CD14-positive monocyte (primary cell): ENCODE data around the gene DSC2. TPM values are rescaled to one million over a fixed set of nuclear protein-coding genes. Genes with fewer than 3 reads are reported as not detected.
"Not testable (repeated sequence)": the region's sequence is repeated elsewhere in the genome, so short reads cannot be mapped to it uniquely, and the experiment has no call there.

ENCODE experiments used
- DNase-seq, 3 donors: peaks; one replicate each; pipeline ENCODE4 v3.0.0-alpha.2; 2011 to 2022
- H2AFZ ChIP-seq: 2 replicates; pipeline ENCODE4 v1.6.0; 2012; ENCODE audit warnings: mild to moderate bottlenecking, low read depth, low read length, inconsistent platforms; ENCODE audit not compliant: insufficient read depth, poor library complexity, severe bottlenecking
- H3K27ac ChIP-seq, 2 donors: 1 replicate in 1 of 2; 2 replicates in 1 of 2; pipeline ENCODE4 v1.5.1; 2012 to 2013; ENCODE audit warnings: low read length in 2 of 2, control low read depth in 1 of 2, inconsistent platforms in 1 of 2, low read depth in 1 of 2, mild to moderate bottlenecking in 1 of 2
- H3K27me3 ChIP-seq, 2 donors: one replicate each; pipeline versions ENCODE4 v1.6.0 to v1.6.1; 2011 to 2013; ENCODE audit warnings: low read length in 2 of 2; ENCODE audit not compliant: control insufficient read depth in 2 of 2, insufficient read depth in 2 of 2
- H3K36me3 ChIP-seq, 2 donors: replicated peaks in 1 of 2; 1 replicate in 1 of 2; 2 replicates in 1 of 2; pipeline versions ENCODE4 v1.5.1 to v1.6.1; 2012 to 2013; ENCODE audit warnings: low read length in 2 of 2, control low read depth in 1 of 2, inconsistent platforms in 1 of 2, mild to moderate bottlenecking in 1 of 2; ENCODE audit not compliant: insufficient read depth in 2 of 2, control insufficient read depth in 1 of 2
- H3K4me1 ChIP-seq, 2 donors: 1 replicate in 1 of 2; 2 replicates in 1 of 2; pipeline versions ENCODE4 v1.5.1 to v1.6.1; 2012 to 2013; ENCODE audit warnings: low read length in 2 of 2, control low read depth in 1 of 2, inconsistent platforms in 1 of 2, mild to moderate bottlenecking in 1 of 2, moderate library complexity in 1 of 2; ENCODE audit not compliant: insufficient read depth in 2 of 2, control insufficient read depth in 1 of 2
- H3K4me2 ChIP-seq: replicated peaks from 2 replicates; pipeline ENCODE3; 2012; ENCODE audit warnings: low read length, moderate library complexity, mild to moderate bottlenecking; ENCODE audit not compliant: poor library complexity, severe bottlenecking; ENCODE audit errors: extremely low read depth
- H3K4me3 ChIP-seq, 3 experiments: fragments of 200-600 bp in 1 of 3; sonication (generic) in 1 of 3; replicated peaks in 1 of 3; 1 replicate in 2 of 3; 2 replicates in 1 of 3; pipeline ENCODE4 v1.5.1; 2011 to 2013; ENCODE audit warnings: low read length in 3 of 3, mild to moderate bottlenecking in 3 of 3, control low read depth in 2 of 3, low read depth in 2 of 3, inconsistent platforms in 1 of 3, moderate library complexity in 1 of 3
- H3K79me2 ChIP-seq: 2 replicates; pipeline ENCODE4 v1.6.0; 2012; ENCODE audit warnings: mild to moderate bottlenecking, control low read depth, inconsistent platforms, low read length, moderate library complexity; ENCODE audit not compliant: insufficient read depth
- H3K9ac ChIP-seq: 2 replicates; pipeline ENCODE4 v1.6.0; 2017; ENCODE audit warnings: low read length, mild to moderate bottlenecking; ENCODE audit not compliant: insufficient read depth, poor library complexity, severe bottlenecking
- H3K9me3 ChIP-seq, 2 donors: replicated peaks in 1 of 2; 1 replicate in 1 of 2; 2 replicates in 1 of 2; pipeline versions ENCODE4 v1.5.1 to v1.6.1; 2012 to 2013; ENCODE audit warnings: low read length in 2 of 2, control low read depth in 1 of 2; ENCODE audit not compliant: control insufficient read depth in 1 of 2, insufficient read depth in 1 of 2
- H4K20me1 ChIP-seq: 2 replicates; pipeline ENCODE4 v1.6.0; 2012; ENCODE audit warnings: mild to moderate bottlenecking, low read length, control low read depth, moderate library complexity; ENCODE audit not compliant: insufficient read depth
- H3K27ac Mint-ChIP-seq, 7 donors: one replicate each; pipeline ENCODE4 v1.8.0; 2020; ENCODE audit warnings: mild to moderate bottlenecking in 7 of 7, mixed read lengths in 7 of 7, moderate library complexity in 6 of 7, inconsistent platforms in 2 of 7
- H3K27me3 Mint-ChIP-seq, 3 donors: one replicate each; pipeline ENCODE4 v1.8.0; 2021 to 2022; ENCODE audit warnings: low read depth in 3 of 3, mild to moderate bottlenecking in 3 of 3, mixed read lengths in 3 of 3, moderate library complexity in 3 of 3, inconsistent platforms in 1 of 3
- H3K36me3 Mint-ChIP-seq, 2 donors: one replicate each; pipeline ENCODE4 v1.8.0; 2020; ENCODE audit warnings: mixed read lengths in 2 of 2, inconsistent platforms in 1 of 2, mild to moderate bottlenecking in 1 of 2
- H3K4me1 Mint-ChIP-seq: one replicate; pipeline ENCODE4 v1.8.0; 2020; ENCODE audit warnings: mild to moderate bottlenecking, mixed read lengths
- H3K4me3 Mint-ChIP-seq, 2 donors: one replicate each; pipeline ENCODE4 v1.8.0; 2020; ENCODE audit warnings: mild to moderate bottlenecking in 2 of 2, mixed read lengths in 2 of 2, moderate library complexity in 1 of 2
- H3K9me3 Mint-ChIP-seq, 7 donors: one replicate each; pipeline ENCODE4 v1.8.0; 2020 to 2022; ENCODE audit warnings: mixed read lengths in 7 of 7, mild to moderate bottlenecking in 6 of 7, moderate library complexity in 6 of 7, inconsistent platforms in 2 of 7
- CTCF ChIP-seq: fragments of 200-600 bp; IDR thresholded peaks from one replicate; pipeline ENCODE4 v1.8.0; 2022; ENCODE audit warnings: antibody characterized with exemption, mild to moderate bottlenecking
- WGBS: methylation state at CpG from one replicate; pipeline ENCODE4 v1.1.5; 2013; ENCODE audit warnings: missing lambda C conversion rate; ENCODE audit not compliant: insufficient coverage; 5-methylcytosine and 5-hydroxymethylcytosine counted together
- intact Hi-C, 2 donors: fragments of 100-400 bp; cut with micrococcal nuclease; formaldehyde crosslinking; loops; one replicate each; pipeline versions ENCODE4 v1.15.0 to v1.15.1; 2023
- polyA plus RNA-seq, 3 donors: library from polyadenylated mRNA; depleted of rRNA in 1 of 3; unstranded in 2 of 3; stranded (reverse) in 1 of 3; fragments of 300-500 nt in 2 of 3; fragments of >200 nt in 1 of 3; fragmentation: Illumina TruSeq in 2 of 3; gene quantifications; 1 replicate in 2 of 3; 2 replicates in 1 of 3; pipeline ENCODE4 v1.2.3, GENCODE V29; 2012 to 2021

Gene DSC2
- polyA plus RNA-seq, 3 donors: 3.2 to 11.3 (median 3.3) TPM

DNA sequence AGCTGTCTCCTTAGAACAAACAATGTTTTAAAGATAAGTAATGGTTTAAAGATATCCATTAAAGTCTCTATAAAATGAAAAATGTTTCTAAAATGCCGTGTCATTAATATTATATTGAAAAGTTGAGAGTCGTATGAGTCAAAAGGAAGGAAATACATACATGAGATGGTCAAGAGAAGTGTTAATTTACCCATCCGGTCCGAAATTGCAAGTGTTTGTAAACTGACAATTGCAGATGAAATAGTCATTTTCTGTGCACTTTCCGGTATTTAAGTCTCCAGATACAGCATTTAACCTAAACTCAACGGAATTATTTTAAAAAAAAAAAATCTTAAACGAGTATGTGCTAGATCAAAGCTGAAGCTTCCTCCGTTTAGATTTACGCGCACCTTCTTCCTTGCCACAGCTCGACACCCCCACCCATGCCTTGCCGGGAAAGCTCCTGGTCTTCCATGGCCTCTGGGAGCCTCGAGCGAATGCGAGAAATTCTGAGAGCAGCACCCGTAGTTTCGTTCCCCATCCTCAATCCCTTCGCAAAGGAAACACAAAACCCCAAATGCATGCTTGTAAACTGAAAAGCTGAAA, 61.4 kb downstream of the DSC2 start:
- no peaks in the 10 kb centered on the region for H4K20me1 ChIP-seq
- no peak overlapping the region for H3K9ac ChIP-seq
- no peak overlapping the region for H3K4me2 ChIP-seq
- DNase-seq: no peak
- no peak overlapping the region for H3K27ac Mint-ChIP-seq
- H3K36me3 Mint-ChIP-seq: peaks cover 6 to 8% of the 10 kb centered on the region in 2 donors
- no peak overlapping the region for H3K27ac ChIP-seq
- WGBS: 12% methylated on average over 8 of the region's 18 CpGs
- no peak for TF ChIP-seq CTCF
- H3K9me3 Mint-ChIP-seq: peaks cover 0 to 29% (median 15%) of the 10 kb centered on the region in 7 donors
- H3K4me3 Mint-ChIP-seq: peak overlapping the region in 1 of 2 donors; percentile 90
- peaks cover 0 to 39% of the 10 kb centered on the region in 2 donors for H3K9me3 ChIP-seq
- peaks cover 15% of the 10 kb centered on the region for H3K4me1 Mint-ChIP-seq
- intact Hi-C loops: no loop called here
- peaks cover 4 to 12% of the 10 kb centered on the region in 2 donors for H3K4me1 ChIP-seq
- no peaks in the 10 kb centered on the region for H3K36me3 ChIP-seq
- no peak overlapping the region for H3K4me3 ChIP-seq
- H3K27me3 Mint-ChIP-seq: peaks cover 66 to 74% (median 69%) of the 10 kb centered on the region in 3 donors
- no peak overlapping the region for H2AFZ ChIP-seq
- no peaks in the 10 kb centered on the region for H3K79me2 ChIP-seq
- peaks cover 60 to 70% of the 10 kb centered on the region in 2 donors for H3K27me3 ChIP-seq

DNA sequence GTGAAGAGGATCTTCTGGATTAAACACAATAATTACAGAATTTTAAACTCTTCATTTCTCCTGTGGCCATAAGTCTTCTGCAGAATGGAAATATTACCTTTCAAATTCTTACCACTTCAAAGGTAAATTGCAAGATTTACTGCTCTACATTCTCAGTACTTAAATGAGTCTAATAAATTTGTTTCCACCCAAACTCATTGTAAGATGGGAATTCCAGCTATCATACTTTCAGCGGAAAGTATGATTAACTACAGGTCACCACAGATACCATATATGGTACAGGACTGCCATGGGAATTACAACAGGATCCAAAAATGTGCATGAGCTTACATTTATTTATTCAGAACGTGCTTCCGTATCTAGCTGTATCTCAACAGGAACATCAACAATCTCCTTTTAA, 62.8 kb downstream of the DSC2 start:
- intact Hi-C loops: no loop called here
- H3K79me2 ChIP-seq: no peaks in the 10 kb centered on the region
- peaks cover 0 to 39% of the 10 kb centered on the region in 2 donors for H3K9me3 ChIP-seq
- H3K4me1 ChIP-seq: peaks cover 4 to 12% of the 10 kb centered on the region in 2 donors
- no peak for TF ChIP-seq CTCF
- H3K36me3 Mint-ChIP-seq: peaks cover 6 to 8% of the 10 kb centered on the region in 2 donors
- no peak overlapping the region for H3K4me3 ChIP-seq
- H3K27ac ChIP-seq: no peak overlapping the region
- H4K20me1 ChIP-seq: no peaks in the 10 kb centered on the region
- H3K4me2 ChIP-seq: no peak overlapping the region
- WGBS: no CpG with 5 or more reads among the region's 3 CpGs
- no peak overlapping the region for H3K4me3 Mint-ChIP-seq
- peaks cover 0 to 29% (median 15%) of the 10 kb centered on the region in 7 donors for H3K9me3 Mint-ChIP-seq
- H2AFZ ChIP-seq: no peak overlapping the region
- H3K27ac Mint-ChIP-seq: no peak overlapping the region
- no peak for DNase-seq
- peaks cover 55 to 66% (median 63%) of the 10 kb centered on the region in 3 donors for H3K27me3 Mint-ChIP-seq
- H3K9ac ChIP-seq: no peak overlapping the region
- peaks cover 52 to 59% of the 10 kb centered on the region in 2 donors for H3K27me3 ChIP-seq
- H3K36me3 ChIP-seq: no peaks in the 10 kb centered on the region
- peaks cover 15% of the 10 kb centered on the region for H3K4me1 Mint-ChIP-seq

GRCh38 chr18:31037686-31038085, 64.5 kb downstream of the DSC2 start:
- H3K4me2 ChIP-seq, intact Hi-C loops, H3K36me3 ChIP-seq, H2AFZ ChIP-seq, H4K20me1 ChIP-seq, H3K79me2 ChIP-seq, H3K27ac ChIP-seq, H3K27ac Mint-ChIP-seq, H3K36me3 Mint-ChIP-seq, DNase-seq, H3K9ac ChIP-seq, H3K4me3 ChIP-seq, H3K4me1 ChIP-seq: not testable (repeated sequence)
- Histone ChIP-seq H3K27me3 (peaks cover 35 to 42% of the 10 kb centered on the region in 2 donors), H3K9me3 (peaks cover 0 to 22% of the 10 kb centered on the region in 2 donors)
- peaks cover 40 to 54% (median 45%) of the 10 kb centered on the region in 3 donors for H3K27me3 Mint-ChIP-seq
- 88% methylated on average over 4 of the region's 5 CpGs for WGBS
- H3K4me3 Mint-ChIP-seq: peak overlapping the region in 1 of 2 donors; percentile 42
- H3K9me3 Mint-ChIP-seq: peaks cover 0 to 18% (median 13%) of the 10 kb centered on the region in 7 donors
- peaks cover 15% of the 10 kb centered on the region for H3K4me1 Mint-ChIP-seq
